Choroid plexus epithelial cell (primary cell): ENCODE results near the gene NPW.

ENCODE experiments used
- DNase-seq: peaks from one replicate; pipeline ENCODE4 v3.0.0-alpha.2; 2010; ENCODE audit warnings: low read depth
- H3K4me3 ChIP-seq: 2 replicates; pipeline ENCODE4 v1.5.1; 2011; ENCODE audit warnings: low read depth, mild to moderate bottlenecking, control low read depth, low read length, moderate library complexity
- TF ChIP-seq, protein P1 (sequence below): conservative IDR thresholded peaks from 2 replicates; pipeline ENCODE4 v1.5.1; 2011; ENCODE audit warnings: low read depth, mild to moderate bottlenecking, control low read depth, inconsistent platforms, low read length, moderate library complexity

The NPW gene

GRCh38 chr16:2061023-2061422, 41.4 kb downstream of the NPW start:
- H3K4me3 ChIP-seq = no peak overlapping the region
- DNase-seq = no peak
- TF ChIP-seq, protein P1, sequence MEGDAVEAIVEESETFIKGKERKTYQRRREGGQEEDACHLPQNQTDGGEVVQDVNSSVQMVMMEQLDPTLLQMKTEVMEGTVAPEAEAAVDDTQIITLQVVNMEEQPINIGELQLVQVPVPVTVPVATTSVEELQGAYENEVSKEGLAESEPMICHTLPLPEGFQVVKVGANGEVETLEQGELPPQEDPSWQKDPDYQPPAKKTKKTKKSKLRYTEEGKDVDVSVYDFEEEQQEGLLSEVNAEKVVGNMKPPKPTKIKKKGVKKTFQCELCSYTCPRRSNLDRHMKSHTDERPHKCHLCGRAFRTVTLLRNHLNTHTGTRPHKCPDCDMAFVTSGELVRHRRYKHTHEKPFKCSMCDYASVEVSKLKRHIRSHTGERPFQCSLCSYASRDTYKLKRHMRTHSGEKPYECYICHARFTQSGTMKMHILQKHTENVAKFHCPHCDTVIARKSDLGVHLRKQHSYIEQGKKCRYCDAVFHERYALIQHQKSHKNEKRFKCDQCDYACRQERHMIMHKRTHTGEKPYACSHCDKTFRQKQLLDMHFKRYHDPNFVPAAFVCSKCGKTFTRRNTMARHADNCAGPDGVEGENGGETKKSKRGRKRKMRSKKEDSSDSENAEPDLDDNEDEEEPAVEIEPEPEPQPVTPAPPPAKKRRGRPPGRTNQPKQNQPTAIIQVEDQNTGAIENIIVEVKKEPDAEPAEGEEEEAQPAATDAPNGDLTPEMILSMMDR = no peak

GRCh38 chr16:2061526-2061925, 41.9 kb downstream of the NPW start:
- DNase-seq = no peak
- TF ChIP-seq, protein P1 = no peak
- H3K4me3 ChIP-seq = no peak overlapping the region

DNA sequence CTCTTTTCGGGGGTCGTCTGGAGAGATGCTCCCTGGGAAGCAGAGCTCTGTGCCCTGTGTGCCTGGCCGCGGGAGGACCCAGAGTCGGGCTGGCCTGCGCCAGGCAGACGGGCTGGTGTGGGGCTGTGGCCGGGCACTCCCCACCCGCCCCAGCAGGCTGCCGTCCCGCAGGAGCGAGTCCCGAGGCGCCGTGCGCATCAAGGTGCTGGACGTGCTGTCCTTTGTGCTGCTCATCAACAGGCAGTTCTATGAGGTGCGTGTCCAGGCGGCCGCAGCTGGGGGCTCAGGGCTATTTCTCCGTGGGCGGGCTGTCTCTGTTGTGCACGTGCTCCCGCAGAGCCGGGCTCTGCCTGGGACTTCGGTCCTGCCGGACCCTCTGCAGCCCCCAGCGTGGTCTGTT, 43.2 kb downstream of the NPW start:
- no peak for DNase-seq
- no peak overlapping the region for H3K4me3 ChIP-seq

DNA sequence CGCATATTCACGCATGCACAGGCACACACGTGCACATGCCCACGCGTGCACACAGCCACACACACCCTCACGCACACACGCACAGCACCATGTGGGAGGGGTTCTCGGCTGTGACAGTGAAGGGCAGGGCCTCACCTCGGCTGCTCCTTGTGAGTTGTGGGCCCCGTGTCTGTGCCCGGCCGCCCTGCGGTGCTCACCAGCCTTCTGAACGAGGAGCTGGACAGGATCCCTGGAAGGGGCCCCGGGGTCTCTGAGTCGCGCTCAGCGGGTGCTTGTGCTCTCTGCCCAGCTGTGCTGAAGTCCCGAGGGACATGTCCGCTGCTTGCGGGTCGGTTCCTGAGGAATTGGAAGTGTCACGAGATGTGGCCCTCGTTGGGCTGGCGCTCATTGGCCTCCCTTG, 44.3 kb downstream of the NPW start:
- TF ChIP-seq, protein P1 = no peak
- H3K4me3 ChIP-seq = no peak overlapping the region
- no peak for DNase-seq

More for the DNA sequence above, 43.2 kb downstream of the NPW start:
- TF ChIP-seq, protein P1 = no peak

DNA sequence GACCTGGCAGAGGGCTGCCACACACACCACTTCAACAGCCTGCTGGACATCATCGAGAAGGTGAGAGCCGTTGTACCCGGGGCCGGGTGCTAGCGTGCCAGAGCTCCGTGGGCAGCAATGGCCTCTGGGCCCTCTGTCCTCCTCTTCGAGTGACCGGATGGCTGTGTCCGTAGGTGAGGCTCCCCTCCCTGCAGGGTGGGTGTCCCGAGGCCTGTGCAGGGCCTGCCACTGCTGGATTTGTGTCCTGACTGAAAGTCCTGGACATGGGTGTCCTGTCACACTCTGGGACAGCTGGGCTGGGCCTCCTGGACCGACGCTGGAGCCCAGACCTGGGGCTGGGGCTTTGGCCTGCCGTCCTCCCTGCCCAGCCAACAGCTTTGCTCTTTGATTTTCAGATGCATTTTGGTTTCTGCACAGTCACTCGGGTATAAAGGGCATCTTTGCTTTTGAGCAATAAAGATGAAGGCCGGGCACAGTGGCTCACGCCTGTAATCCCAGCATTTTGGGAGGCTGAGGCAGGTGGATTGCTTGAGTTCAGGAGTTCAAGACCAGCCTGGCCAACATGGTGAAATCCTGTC, 44.9 kb downstream of the NPW start:
- TF ChIP-seq, protein P1 = no peak
- DNase-seq = no peak
- H3K4me3 ChIP-seq = no peak overlapping the region

GRCh38 chr16:2066139-2066538, 46.6 kb downstream of the NPW start:
- TF ChIP-seq, protein P1 = no peak
- DNase-seq = no peak
- H3K4me3 ChIP-seq = no peak overlapping the region
